ENCODE data around the gene TMEM135. TPM values are rescaled to one million over a fixed set of nuclear protein-coding genes. Genes with fewer than 3 reads are reported as not detected.
A peak's percentile ranks its signal among the peaks of the same experiment; 100 is the strongest.

Gene TMEM135
- total RNA-seq, 1 donor from 2014 or later = 20.6 TPM

DNA sequence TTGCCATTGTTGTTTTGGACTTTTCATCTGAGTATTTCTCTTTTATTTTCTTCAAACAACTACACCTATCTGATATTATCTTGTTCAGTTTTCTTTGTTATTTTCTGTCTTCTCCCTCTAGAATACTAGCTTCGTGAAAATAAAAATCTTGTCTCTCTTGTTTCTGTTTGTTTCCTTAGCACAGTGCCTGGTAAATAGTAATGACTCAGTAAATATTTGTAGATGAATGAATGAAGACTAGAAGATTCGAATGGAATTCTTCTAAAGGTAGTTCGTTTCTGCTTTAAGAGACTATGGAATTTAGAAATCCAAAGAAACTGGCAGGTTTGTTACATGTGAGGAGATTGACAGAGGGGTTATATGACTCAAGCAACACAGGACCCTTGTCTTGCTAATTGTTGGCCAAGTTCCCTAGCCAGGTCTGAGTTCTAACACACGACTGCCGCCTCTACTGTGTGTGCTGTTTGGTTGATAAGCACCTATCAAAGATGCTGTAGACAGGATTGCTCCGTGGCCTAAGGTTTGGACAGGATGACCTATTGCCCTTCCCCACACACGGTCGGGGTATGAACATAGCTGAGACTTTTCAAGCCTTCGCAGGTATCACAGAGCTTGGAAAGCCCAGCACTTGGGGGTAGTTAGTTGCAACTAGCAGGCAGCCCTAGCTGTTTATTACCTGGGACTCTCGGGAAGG, 831 bp upstream of the TMEM135 start:
- Histone ChIP-seq H3K4me3 (ENCODE audit: insufficient read depth, low read depth, low read length) (peak overlapping the region; percentile 84), H4K20me1 (ENCODE audit: insufficient read depth, low read length) (peaks cover 14% of the 10 kb centered on the region), H3K4me2 (ENCODE audit: low read length) (peak overlapping the region; percentile 85), H3K27ac (ENCODE audit: low read depth, low read length) (peak overlapping the region; percentile 6), H3K79me2 (ENCODE audit: insufficient read depth, low read length) (peaks cover 41% of the 10 kb centered on the region), H3K36me3 (ENCODE audit: insufficient read depth, low read length) (no peaks in the 10 kb centered on the region), H2AFZ (ENCODE audit: low read depth, low read length) (peak overlapping the region; percentile 88), H3K27me3 (ENCODE audit: insufficient read depth, low read length) (no peaks in the 10 kb centered on the region), H3K9ac (ENCODE audit: low read length) (peak overlapping the region; percentile 87), H3K4me1 (ENCODE audit: insufficient read depth, low read length) (peaks cover 10% of the 10 kb centered on the region), H3K9me3 (ENCODE audit: insufficient read depth, low read depth, low read length) (no peaks in the 10 kb centered on the region)
- Mint-ChIP-seq H3K4me1 (ENCODE audit: low read depth, unreplicated experiment) (peaks cover 7% of the 10 kb centered on the region), H3K4me3 (ENCODE audit: unreplicated experiment) (peak overlapping the region; percentile 97), H3K36me3 (ENCODE audit: low read depth, unreplicated experiment) (no peaks in the 10 kb centered on the region), H3K9me3 (ENCODE audit: unreplicated experiment) (no peaks in the 10 kb centered on the region), H3K27ac (ENCODE audit: unreplicated experiment) (no peak overlapping the region), H3K27me3 (ENCODE audit: low read depth, unreplicated experiment) (no peaks in the 10 kb centered on the region)
- FAIRE-seq (no peak), DNase-seq (ENCODE audit: low read depth) (no peak)
- TF ChIP-seq, protein P1, sequence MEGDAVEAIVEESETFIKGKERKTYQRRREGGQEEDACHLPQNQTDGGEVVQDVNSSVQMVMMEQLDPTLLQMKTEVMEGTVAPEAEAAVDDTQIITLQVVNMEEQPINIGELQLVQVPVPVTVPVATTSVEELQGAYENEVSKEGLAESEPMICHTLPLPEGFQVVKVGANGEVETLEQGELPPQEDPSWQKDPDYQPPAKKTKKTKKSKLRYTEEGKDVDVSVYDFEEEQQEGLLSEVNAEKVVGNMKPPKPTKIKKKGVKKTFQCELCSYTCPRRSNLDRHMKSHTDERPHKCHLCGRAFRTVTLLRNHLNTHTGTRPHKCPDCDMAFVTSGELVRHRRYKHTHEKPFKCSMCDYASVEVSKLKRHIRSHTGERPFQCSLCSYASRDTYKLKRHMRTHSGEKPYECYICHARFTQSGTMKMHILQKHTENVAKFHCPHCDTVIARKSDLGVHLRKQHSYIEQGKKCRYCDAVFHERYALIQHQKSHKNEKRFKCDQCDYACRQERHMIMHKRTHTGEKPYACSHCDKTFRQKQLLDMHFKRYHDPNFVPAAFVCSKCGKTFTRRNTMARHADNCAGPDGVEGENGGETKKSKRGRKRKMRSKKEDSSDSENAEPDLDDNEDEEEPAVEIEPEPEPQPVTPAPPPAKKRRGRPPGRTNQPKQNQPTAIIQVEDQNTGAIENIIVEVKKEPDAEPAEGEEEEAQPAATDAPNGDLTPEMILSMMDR (IDR thresholded peaks at IDR 0.05; ENCODE audit: insufficient read depth, low read depth, low read length) = no peak
- no peak for TF ChIP-seq EZH2 (IDR thresholded peaks at IDR 0.05; ENCODE audit: insufficient read depth, low read length)

DNA sequence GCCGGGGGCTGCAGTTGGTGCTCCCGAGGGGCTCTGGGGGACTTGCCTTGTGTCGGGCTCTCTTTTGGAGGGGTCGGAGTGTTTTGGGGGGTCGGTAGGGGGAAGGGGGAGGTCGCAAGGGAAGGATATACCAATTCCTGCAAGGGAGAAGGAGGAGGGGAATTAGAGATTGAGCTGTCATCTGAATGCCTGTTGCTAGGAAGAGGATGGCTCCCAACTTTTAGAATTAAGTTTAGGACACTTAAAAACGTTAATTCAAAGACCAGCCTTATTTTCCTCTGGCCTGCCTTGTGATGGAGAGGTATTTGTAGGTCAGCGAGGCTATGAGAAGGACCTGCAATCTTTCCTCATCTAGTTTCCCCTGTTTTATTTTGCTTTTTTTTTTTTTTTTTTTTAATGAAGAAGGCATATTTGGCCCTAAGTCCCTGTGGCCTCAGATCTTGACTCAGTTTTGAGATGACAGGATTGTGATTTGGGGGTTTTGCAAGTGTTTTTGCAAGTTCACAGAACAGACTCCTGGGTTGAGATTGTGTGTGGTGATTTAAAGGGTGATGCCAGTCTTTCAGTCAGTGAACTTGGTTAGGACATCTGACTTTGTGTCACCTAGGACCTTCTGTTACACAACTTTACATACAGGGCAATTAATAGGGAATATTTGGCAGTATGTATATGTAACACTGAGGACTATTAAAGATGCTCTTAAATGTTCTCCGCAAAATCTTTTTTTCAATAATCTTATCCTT, 672 bp downstream of the TMEM135 start:
- H3K36me3 ChIP-seq (ENCODE audit: insufficient read depth, low read length) = no peaks in the 10 kb centered on the region
- peak overlapping the region; percentile 87 for H3K9ac ChIP-seq (ENCODE audit: low read length)
- TF ChIP-seq, protein P1 (IDR thresholded peaks at IDR 0.05; ENCODE audit: insufficient read depth, low read depth, low read length) = no peak
- TF ChIP-seq EZH2 (IDR thresholded peaks at IDR 0.05; ENCODE audit: insufficient read depth, low read length) = no peak
- Mint-ChIP-seq H3K4me3 (ENCODE audit: unreplicated experiment) (peak overlapping the region; percentile 97), H3K36me3 (ENCODE audit: low read depth, unreplicated experiment) (no peaks in the 10 kb centered on the region), H3K27ac (ENCODE audit: unreplicated experiment) (peak overlapping the region; percentile 80), H3K27me3 (ENCODE audit: low read depth, unreplicated experiment) (no peaks in the 10 kb centered on the region), H3K4me1 (ENCODE audit: low read depth, unreplicated experiment) (peaks cover 7% of the 10 kb centered on the region), H3K9me3 (ENCODE audit: unreplicated experiment) (no peaks in the 10 kb centered on the region)
- peaks cover 18% of the 10 kb centered on the region for H4K20me1 ChIP-seq (ENCODE audit: insufficient read depth, low read length)
- peak overlapping the region; percentile 59 for H3K27ac ChIP-seq (ENCODE audit: low read depth, low read length)
- H2AFZ ChIP-seq (ENCODE audit: low read depth, low read length) = peak overlapping the region; percentile 88
- no peak for FAIRE-seq
- peaks cover 44% of the 10 kb centered on the region for H3K79me2 ChIP-seq (ENCODE audit: insufficient read depth, low read length)
- H3K4me2 ChIP-seq (ENCODE audit: low read length) = peak overlapping the region; percentile 85
- peak overlapping the region; percentile 84 for H3K4me3 ChIP-seq (ENCODE audit: insufficient read depth, low read depth, low read length)
- H3K27me3 ChIP-seq (ENCODE audit: insufficient read depth, low read length) = no peaks in the 10 kb centered on the region
- no peaks in the 10 kb centered on the region for H3K9me3 ChIP-seq (ENCODE audit: insufficient read depth, low read depth, low read length)
- peaks cover 10% of the 10 kb centered on the region for H3K4me1 ChIP-seq (ENCODE audit: insufficient read depth, low read length)
- DNase-seq (ENCODE audit: low read depth) = no peak
